A549 treated with DMSO at 1 μM for 4 hours (cell line): ENCODE data around the gene UBQLN3. TPM values are rescaled to one million over a fixed set of nuclear protein-coding genes. Genes with fewer than 3 reads are reported as not detected.

Experiments
- total RNA-seq: library from RNA; stranded (reverse); fragments of 200-300 nt; extraction: Qiagen RNA extraction; gene quantifications from 5 replicates; pipeline ENCODE4 v1.2.3, GENCODE V29; 2022; ENCODE audit warnings: low read depth

UBQLN3 gene
- not detected in 5 replicates for total RNA-seq

DNA sequence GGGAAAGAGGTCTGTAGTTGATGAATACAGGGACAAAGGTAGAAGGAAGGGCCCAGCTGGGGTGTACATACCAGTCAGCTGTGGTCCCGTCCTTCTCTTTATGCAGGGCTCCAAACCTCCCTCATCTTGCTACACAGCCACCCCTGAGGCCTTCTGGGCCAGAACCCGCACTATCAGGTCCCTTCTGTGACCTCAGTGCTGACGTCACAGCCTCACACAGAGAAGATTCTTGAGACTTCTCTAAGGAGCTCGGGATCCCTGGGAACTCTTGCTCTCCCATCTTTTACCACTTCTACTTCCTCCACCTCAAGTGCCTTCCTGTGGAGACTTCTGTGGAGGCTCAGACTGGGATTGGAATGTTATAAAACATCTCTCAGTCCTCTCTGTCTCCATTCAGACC lies at the start of gene UBQLN3:
TSS of gene UBQLN3 (minus strand) at position 155 of the 400 bp plus-strand sequence. CDS start 399 bp downstream, outside the sequence.

DNA sequence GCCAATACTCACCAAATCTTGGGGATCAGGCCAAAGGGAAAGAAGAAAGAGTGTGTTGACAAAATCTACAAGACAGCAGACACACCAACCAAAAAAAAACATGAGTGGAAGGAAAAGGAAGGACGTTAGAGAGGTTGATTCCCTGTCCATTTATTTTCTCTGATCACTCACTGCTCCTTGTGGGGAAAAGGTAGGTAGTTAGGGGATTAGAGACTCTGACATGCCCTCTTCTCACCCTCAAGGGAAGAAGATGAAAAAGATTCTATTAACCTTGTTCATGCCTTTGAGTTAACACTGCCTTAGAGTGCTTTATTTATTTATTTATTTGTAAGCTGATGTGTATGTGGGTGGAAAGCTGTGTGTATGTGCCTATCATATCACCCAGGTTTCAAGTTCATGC lies 38.7 kb upstream of the UBQLN3 start, which contains the start of gene OR52H1:
TSS of gene OR52H1 (minus strand) at position 101 of the 400 bp plus-strand sequence. CDS start 3,035 bp downstream, outside the sequence.

DNA sequence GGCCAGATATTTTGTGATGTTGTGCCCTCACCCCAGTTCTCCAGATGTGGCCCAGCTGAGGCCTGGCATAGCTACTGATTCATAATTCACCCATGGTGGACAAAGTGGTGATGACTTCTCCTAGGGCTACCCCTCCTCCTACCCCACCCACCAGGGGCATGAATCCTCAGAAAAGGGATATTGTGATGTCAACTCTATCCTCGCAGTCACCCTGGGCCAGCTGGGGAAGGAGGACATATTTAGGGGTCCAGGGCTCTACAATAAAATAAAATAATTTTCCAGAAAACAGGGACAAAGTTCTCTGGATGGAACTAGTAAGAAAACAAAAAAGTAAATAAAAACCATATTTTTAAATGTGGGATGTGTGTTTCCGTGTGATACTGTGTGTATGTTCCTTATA lies 6.8 kb upstream of the UBQLN3 start, which contains the start of gene UBQLNL:
TSS of gene UBQLNL (minus strand) at position 101 of the 400 bp plus-strand sequence. CDS start 258 bp downstream, outside the sequence.

DNA sequence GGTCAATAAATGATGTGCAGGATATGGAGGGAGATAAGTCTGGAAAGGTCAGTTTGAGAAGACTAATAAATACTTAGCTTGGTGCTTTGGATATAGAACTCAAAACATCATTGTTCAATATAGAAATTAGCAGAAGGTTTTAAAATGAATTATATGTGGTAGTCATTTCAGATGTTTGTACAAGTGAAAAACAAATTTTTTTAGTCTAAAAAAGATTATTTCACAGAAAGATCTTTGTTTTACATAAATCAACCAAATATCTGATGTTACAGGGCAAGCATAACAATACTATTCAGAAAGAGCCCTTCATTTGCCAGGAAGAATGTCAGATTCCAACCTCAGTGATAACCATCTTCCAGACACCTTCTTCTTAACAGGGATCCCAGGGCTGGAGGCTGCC lies 21.4 kb downstream of the UBQLN3 start, which contains the start of gene OR52D1:
TSS of gene OR52D1 (plus strand) at position 301 of the 400 bp plus-strand sequence. CDS start at position 323, 22 bp downstream.

Other genes starting within 250 kb of the UBQLN3 start
- not detected in 5 replicates for gene HBE1, start 240.0 kb downstream of the UBQLN3 start, total RNA-seq
- gene OR51B4, start 208.0 kb downstream of the UBQLN3 start, total RNA-seq: not detected in 5 replicates
- not detected in 5 replicates for gene OR51B2, start 185.7 kb downstream of the UBQLN3 start, total RNA-seq
- gene OR51B5, start 166.4 kb downstream of the UBQLN3 start, total RNA-seq: not detected in 5 replicates
- not detected in 5 replicates for gene OR51B6, start 158.4 kb downstream of the UBQLN3 start, total RNA-seq
- gene OR51M1, start 126.1 kb downstream of the UBQLN3 start, total RNA-seq: not detected in 5 replicates
- not detected in 5 replicates for gene OR51Q1, start 87.8 kb downstream of the UBQLN3 start, total RNA-seq
- gene OR51I1, start 68.4 kb downstream of the UBQLN3 start, total RNA-seq: not detected in 5 replicates
- gene OR51I2, start 60.6 kb downstream of the UBQLN3 start, total RNA-seq: not detected in 5 replicates
- gene OR52D1, start 21.3 kb downstream of the UBQLN3 start, total RNA-seq: not detected in 5 replicates
- gene UBQLNL, start 6.7 kb upstream of the UBQLN3 start, total RNA-seq: 0.03 TPM in 2 of 5 replicates, not detected in the others
- not detected in 5 replicates for gene OR52H1, start 38.6 kb upstream of the UBQLN3 start, total RNA-seq
- not detected in 5 replicates for gene OR52B6, start 70.9 kb upstream of the UBQLN3 start, total RNA-seq
- gene TRIM6, start 86.7 kb upstream of the UBQLN3 start, total RNA-seq: 11.4 to 16.0 TPM (median 13.3 TPM) in 5 replicates
- 3.1 to 4.0 TPM (median 3.4 TPM) in 5 replicates for gene TRIM34, start 115.0 kb upstream of the UBQLN3 start, total RNA-seq
- 12.7 to 15.0 TPM (median 12.9 TPM) in 5 replicates for gene TRIM5, start 175.1 kb upstream of the UBQLN3 start, total RNA-seq
- gene TRIM22, start 179.8 kb upstream of the UBQLN3 start, total RNA-seq: 0.42 to 1.0 TPM (median 0.66 TPM) in 5 replicates
- not detected in 5 replicates for gene OR56B1, start 226.5 kb upstream of the UBQLN3 start, total RNA-seq
- gene OR52N4, start 244.3 kb upstream of the UBQLN3 start, total RNA-seq: not detected in 5 replicates